Esophagus muscularis mucosa (tissue), 3 donors: ENCODE data around the gene COQ6.

Source experiments
- POLR2A ChIP-seq: fragments of 450-650 bp; IDR thresholded peaks from one replicate; pipeline ENCODE4 v1.6.1; 2017; ENCODE audit warnings: antibody characterized with exemption, moderate library complexity, mild to moderate bottlenecking, low read depth
- TF ChIP-seq, protein P1 (sequence below), 3 experiments: fragments of 200-600 bp in 2 of 3; fragments of 450-650 bp in 1 of 3; sonication (generic) in 2 of 3; IDR thresholded peaks; one replicate each; pipeline ENCODE4 v1.5.1; 2017 to 2019; ENCODE audit warnings: antibody characterized with exemption in 3 of 3, mild to moderate bottlenecking in 2 of 3, moderate library complexity in 1 of 3

DNA sequence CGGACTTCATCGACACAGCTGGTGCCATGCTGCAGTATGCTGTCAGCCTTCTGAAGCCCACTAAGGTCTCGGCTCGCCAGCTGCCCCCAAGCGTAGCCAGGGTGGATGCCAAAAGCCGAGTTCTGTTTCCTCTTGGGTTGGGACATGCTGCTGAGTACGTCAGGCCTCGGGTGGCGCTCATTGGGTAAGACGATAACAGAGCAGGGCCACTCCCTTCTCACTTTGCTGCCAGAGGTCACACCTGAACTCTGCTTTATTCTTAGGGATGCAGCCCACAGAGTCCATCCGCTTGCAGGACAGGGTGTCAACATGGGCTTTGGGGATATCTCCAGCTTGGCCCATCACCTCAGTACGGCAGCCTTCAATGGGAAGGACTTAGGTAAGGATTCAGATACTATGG lies 11.1 kb downstream of the COQ6 start:
- TF ChIP-seq POLR2A = no peak
- TF ChIP-seq, protein P1, sequence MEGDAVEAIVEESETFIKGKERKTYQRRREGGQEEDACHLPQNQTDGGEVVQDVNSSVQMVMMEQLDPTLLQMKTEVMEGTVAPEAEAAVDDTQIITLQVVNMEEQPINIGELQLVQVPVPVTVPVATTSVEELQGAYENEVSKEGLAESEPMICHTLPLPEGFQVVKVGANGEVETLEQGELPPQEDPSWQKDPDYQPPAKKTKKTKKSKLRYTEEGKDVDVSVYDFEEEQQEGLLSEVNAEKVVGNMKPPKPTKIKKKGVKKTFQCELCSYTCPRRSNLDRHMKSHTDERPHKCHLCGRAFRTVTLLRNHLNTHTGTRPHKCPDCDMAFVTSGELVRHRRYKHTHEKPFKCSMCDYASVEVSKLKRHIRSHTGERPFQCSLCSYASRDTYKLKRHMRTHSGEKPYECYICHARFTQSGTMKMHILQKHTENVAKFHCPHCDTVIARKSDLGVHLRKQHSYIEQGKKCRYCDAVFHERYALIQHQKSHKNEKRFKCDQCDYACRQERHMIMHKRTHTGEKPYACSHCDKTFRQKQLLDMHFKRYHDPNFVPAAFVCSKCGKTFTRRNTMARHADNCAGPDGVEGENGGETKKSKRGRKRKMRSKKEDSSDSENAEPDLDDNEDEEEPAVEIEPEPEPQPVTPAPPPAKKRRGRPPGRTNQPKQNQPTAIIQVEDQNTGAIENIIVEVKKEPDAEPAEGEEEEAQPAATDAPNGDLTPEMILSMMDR (IDR thresholded peaks at IDR 0.05) = no peak
